OCI-LY3 (cell line): Measurements from ENCODE around the gene MTURN.

Experiments used
- CTCF ChIP-seq: fragments of 200-600, 300-600 bp; sonication (generic); IDR thresholded peaks from 2 replicates; pipeline ENCODE4 v1.5.1; 2014; ENCODE audit warnings: antibody characterized with exemption, low read length, low read depth
- EZH2phosphoT487 ChIP-seq: fragments of 200-600 bp; shearing (Covaris generic); IDR thresholded peaks from 2 replicates; pipeline ENCODE4 v1.6.1; 2018; ENCODE audit warnings: antibody characterized with exemption, mixed run types, low read depth

DNA sequence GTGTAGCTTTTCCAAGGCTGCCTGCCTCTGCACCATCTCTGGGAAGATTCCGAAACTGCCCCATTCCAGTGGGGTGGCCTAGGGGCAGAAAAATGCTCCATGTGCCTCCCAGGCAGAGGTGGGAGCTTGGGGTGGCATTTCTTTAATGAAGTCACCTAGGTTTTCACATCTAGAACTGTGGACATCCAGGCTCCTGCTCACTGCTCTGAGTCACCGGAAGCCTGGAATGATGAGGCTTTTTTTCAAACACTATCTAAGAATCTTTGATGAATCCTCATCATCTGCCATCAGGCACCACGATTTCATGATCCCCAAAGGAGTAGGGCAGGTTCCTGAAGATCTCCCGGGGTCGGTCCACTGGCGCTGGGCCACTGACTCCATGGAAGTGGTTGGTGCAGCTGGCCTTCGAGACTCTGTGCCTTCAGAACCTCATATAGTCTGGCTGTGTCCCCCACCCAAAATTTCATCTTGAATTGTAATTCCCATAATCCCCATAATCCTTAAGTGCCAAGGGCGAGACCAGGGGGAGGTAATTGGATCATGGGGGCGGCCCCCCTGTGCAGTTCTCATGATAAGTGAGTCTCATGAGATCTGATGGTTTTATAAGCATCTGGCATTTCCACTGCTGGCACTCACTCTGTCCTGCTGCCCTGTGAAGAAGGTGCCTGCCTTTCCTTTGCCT, 37.1 kb downstream of the MTURN start:
- TF ChIP-seq CTCF (no peak), EZH2phosphoT487 (no peak)
